Measurements from ENCODE around the gene PRF1.

Gene PRF1

GRCh38 chr10:70558871-70559810, 43.4 kb downstream of the PRF1 start:
- DNase-seq: peak; percentile 56

DNA sequence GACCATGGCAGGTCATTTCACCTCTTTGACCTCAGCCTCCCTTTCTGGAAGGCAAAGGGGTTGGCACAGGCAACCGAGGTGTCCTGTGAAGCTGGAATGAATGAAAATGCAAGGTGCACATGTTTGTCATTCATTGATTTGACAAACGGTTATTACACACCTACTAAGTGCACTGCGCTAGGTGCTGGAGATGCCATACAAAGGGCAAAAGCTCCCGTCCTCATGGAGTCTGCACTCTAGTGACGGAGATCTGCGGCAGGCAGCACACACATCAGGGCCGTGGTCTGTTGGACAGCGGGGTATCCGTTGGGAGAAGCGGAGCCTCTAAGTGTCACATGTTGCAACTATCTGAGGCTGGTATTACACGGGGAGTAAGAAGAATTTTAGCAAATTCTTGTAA, 44.2 kb downstream of the PRF1 start:
- DNase-seq: no peak

DNA sequence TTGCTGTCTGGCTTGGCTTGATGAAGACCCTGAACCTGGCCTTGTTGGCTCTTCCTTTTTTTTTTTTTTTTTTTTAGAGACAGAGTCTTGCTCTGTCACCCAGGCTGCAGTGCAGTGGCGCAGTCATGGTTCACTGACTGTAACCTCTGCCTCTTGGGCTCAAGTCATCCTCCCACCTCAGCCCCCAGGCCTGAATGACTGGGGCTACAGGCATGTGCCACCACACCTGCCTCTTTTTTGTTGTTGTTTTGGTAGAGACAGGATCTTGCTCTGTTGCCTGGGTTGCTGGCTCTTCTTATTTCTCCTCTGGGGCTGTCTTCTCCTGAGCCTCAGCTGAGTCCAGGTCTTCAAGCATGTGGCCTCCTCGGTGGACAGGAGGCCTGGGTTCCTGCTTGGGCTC, 44.7 kb downstream of the PRF1 start:
- no peak for DNase-seq

DNA sequence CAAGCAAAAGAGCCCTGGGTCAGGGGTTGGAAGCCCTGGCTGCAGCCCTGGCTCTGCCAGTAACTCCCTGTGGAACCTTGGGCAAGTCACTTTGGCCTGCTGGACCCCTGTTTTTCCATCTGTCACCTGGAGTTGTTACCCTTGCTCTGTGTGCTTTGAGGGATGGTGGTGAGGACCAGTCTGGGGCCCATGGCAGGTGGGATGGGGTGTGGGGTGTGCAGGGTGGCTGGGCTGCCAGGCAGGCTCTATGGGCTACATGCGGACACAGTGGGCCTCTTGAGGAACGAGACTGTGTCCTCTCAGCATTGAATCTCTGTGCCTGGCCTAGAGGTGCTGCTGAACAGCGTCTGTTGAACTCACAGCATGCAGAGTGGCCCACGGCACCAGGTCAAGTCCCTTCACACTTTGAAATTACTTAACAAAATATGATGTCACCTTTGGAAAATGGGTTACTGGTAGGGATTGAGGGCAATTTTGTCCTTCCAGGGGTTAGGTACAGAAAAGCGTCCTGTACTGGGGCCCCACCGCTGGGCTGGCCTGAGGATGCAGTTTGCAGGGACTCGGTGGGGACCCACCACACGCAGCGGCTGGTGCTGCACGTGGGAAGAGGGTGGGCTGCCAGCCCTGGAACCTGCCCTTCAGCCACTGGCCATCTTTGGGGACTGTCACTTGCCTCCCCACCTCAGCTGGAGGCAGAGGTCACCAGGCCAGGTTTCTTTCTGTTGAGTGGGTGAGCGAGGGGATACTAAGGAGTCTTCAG, 45.3 kb downstream of the PRF1 start:
- DNase-seq: no peak

DNA sequence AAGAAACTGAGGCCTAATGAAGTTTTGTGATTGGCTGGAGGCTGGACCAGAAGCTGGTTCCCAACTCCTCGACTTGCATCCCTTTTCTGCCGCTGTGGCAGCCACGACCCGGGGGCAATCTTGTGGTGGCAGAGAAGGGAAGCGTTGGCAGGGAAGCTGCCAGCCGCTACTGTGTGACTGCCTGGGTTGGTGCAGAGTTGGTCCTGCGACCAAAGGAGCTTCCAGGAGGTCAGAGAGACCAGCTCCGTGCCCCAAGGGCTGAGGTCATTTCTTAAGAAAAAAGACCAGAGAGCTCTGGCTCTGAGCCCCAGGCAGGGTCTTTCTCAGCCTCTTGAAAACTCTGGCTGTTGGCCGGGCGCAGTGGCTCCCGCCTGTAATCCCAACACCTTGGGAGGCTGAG, 47.2 kb downstream of the PRF1 start:
- no peak for DNase-seq

DNA sequence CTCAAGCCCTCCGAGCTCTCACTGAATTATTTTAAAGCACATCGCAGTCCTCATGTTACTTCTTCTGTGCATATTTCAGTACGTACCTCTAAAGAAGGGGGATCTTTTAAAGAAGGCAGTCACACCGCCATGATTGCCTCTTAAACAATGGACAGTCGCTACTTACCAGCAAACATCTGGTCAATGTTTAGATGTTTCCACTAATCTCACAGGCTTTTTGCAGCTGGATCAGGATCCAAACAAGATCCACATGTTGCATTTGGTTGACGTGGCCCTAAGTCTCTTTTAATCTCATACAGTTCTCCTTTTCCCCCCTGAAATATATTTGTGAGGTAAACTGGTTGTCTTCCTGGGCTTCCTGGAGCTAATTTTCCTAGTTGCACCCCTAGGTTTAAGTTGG, 50.0 kb downstream of the PRF1 start:
- no peak for DNase-seq

DNA sequence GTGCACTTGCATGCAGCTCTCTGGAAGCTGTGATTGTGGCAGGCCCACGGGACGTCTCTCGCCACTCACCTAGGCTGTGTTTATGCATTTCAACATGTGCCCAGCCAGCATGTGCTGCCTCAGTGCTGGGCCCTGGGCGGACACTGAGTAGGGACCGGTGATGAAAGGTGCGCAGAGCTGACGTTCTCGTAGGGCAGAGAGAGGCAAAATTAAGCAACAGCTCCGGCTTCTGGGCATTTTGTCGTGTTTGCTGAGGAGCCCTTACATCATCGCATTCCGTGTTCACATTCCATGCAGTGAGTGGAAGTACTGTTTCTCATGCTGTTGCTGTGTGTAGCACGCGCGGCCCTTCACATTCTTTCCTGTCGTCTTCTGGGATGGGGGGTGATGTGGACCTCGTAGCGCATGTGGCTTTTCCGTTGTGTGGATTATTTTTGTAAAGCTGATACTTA, 50.5 kb downstream of the PRF1 start:
- DNase-seq: no peak

GRCh38 chr10:70551466-70551865, 51.1 kb downstream of the PRF1 start:
- no peak for DNase-seq

GRCh38 chr10:70550459-70550858, 52.1 kb downstream of the PRF1 start:
- DNase-seq: no peak

DNA sequence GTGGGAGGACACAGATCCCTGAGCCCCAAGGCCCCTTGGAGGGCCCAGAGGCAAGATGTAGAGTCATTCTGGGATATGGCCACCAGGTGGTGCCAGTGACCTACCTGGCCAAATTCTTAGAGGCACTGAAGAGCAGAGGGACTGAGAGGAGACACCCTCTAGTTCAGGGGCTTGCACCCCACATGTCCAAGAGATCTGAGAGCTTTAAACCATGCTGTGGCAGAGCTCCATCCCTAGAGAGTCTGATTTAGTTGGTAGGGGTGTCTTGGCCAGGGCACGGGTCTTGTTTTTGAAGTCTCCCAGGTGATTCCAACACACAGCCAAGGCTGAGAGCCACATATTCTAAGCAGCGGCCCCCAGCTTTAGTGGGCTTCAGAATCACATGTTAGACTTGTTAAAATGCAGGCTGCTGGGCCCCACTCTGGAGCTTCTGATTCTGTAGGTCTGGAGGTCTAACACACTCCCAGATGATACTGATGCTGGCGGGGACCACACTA, 52.5 kb downstream of the PRF1 start:
- DNase-seq: peak; percentile 72

DNA sequence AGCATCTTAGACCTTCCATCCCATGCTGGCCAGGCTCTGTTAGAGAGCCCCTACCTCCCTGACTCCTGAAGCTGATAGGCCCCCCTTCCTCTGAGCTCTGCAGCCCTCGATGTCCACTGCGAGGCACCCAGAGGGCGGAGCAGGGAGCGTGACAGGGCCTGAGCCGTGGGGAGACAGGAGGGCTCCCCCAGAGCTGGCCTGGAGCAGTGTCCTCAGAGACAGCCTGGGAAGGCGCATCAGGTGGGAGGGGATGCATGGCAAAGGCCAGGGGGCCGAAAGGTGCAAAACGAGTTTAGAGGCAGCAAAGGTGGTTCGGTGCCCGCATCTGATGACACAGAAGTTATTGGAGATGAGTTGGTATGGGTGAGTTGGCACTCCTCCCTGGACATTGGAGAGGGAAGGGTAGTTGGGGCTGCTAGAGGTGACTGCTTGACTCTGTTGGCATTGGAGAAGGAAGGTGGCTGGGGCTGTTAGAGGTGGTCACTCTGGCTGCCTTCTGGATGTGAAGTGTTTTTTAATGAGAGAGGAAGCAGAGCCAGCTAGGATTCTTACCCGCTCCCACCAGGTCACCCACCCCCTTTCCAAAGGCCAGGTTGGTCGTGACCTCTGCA, 53.1 kb downstream of the PRF1 start:
- DNase-seq: no peak

Measured in activated CD4-positive, alpha-beta T cell treated with anti-CD3 and anti-CD28 coated beads, Interleukin-2, amount 50 U/mL, for 1 hour (primary cell).